Activated naive CD4-positive, alpha-beta T cell treated with anti-CD3 and anti-CD28 coated beads, Interleukin-2, amount 50 U/mL, for 24 hours (primary cell): ENCODE data around the gene C1orf116.

Source experiments
- H3K27ac Mint-ChIP-seq: one replicate; pipeline ENCODE4 v1.8.0; 2021; ENCODE audit warnings: mild to moderate bottlenecking, mixed read lengths
- H3K27me3 Mint-ChIP-seq: one replicate; pipeline ENCODE4 v1.8.0; 2021; ENCODE audit warnings: mixed read lengths
- H3K36me3 Mint-ChIP-seq: one replicate; pipeline ENCODE4 v1.8.0; 2021; ENCODE audit warnings: mixed read lengths
- H3K4me1 Mint-ChIP-seq: one replicate; pipeline ENCODE4 v1.8.0; 2021; ENCODE audit warnings: mixed read lengths
- H3K4me3 Mint-ChIP-seq: one replicate; pipeline ENCODE4 v1.8.0; 2021; ENCODE audit warnings: mild to moderate bottlenecking, mixed read lengths
- H3K9me3 Mint-ChIP-seq: one replicate; pipeline ENCODE4 v1.8.0; 2021; ENCODE audit warnings: mixed read lengths

The C1orf116 gene

GRCh38 chr1:207006914-207007313, 25.6 kb downstream of the C1orf116 start:
- no peak overlapping the region for H3K4me3 Mint-ChIP-seq
- peaks cover 5% of the 10 kb centered on the region for H3K4me1 Mint-ChIP-seq
- no peaks in the 10 kb centered on the region for H3K9me3 Mint-ChIP-seq
- H3K36me3 Mint-ChIP-seq: no peaks in the 10 kb centered on the region
- peaks cover 2% of the 10 kb centered on the region for H3K27me3 Mint-ChIP-seq
- H3K27ac Mint-ChIP-seq: no peak overlapping the region

- peaks cover 2% of the 10 kb centered on the region for H3K27me3 Mint-ChIP-seq
- H3K36me3 Mint-ChIP-seq: no peaks in the 10 kb centered on the region
- H3K4me1 Mint-ChIP-seq: peaks cover 5% of the 10 kb centered on the region
- H3K27ac Mint-ChIP-seq: no peak overlapping the region
- H3K4me3 Mint-ChIP-seq: no peak overlapping the region
- no peaks in the 10 kb centered on the region for H3K9me3 Mint-ChIP-seq
Observed at GRCh38 chr1:207006083-207006482, 26.5 kb downstream of the C1orf116 start.

GRCh38 chr1:207004931-207005830, 27.4 kb downstream of the C1orf116 start:
- Mint-ChIP-seq H3K4me3 (no peak overlapping the region), H3K27ac (no peak overlapping the region), H3K36me3 (no peaks in the 10 kb centered on the region), H3K9me3 (no peaks in the 10 kb centered on the region), H3K27me3 (peaks cover 2% of the 10 kb centered on the region), H3K4me1 (peaks cover 5% of the 10 kb centered on the region)

GRCh38 chr1:207003210-207003609, 29.3 kb downstream of the C1orf116 start:
- H3K9me3 Mint-ChIP-seq: no peaks in the 10 kb centered on the region
- H3K4me3 Mint-ChIP-seq: no peak overlapping the region
- no peak overlapping the region for H3K27ac Mint-ChIP-seq
- peaks cover 5% of the 10 kb centered on the region for H3K4me1 Mint-ChIP-seq
- H3K27me3 Mint-ChIP-seq: peaks cover 2% of the 10 kb centered on the region
- no peaks in the 10 kb centered on the region for H3K36me3 Mint-ChIP-seq

- Mint-ChIP-seq H3K4me3 (no peak overlapping the region), H3K27ac (no peak overlapping the region), H3K9me3 (no peaks in the 10 kb centered on the region)
Observed at GRCh38 chr1:207002724-207003146, 29.8 kb downstream of the C1orf116 start.

GRCh38 chr1:207001492-207002245, 30.9 kb downstream of the C1orf116 start:
- Mint-ChIP-seq H3K27ac (no peak overlapping the region), H3K4me1 (peaks cover 5% of the 10 kb centered on the region), H3K36me3 (no peaks in the 10 kb centered on the region), H3K9me3 (no peaks in the 10 kb centered on the region), H3K27me3 (peaks cover 2% of the 10 kb centered on the region), H3K4me3 (no peak overlapping the region)

More at GRCh38 chr1:207002724-207003146, 29.8 kb downstream of the C1orf116 start:
- H3K4me1 Mint-ChIP-seq: peaks cover 5% of the 10 kb centered on the region
- peaks cover 2% of the 10 kb centered on the region for H3K27me3 Mint-ChIP-seq
- no peaks in the 10 kb centered on the region for H3K36me3 Mint-ChIP-seq

GRCh38 chr1:207000651-207001291, 31.8 kb downstream of the C1orf116 start:
- no peaks in the 10 kb centered on the region for H3K9me3 Mint-ChIP-seq

GRCh38 chr1:206998816-206999215, 33.7 kb downstream of the C1orf116 start:
- H3K4me1 Mint-ChIP-seq: no peaks in the 10 kb centered on the region
- H3K9me3 Mint-ChIP-seq: no peaks in the 10 kb centered on the region
- H3K4me3 Mint-ChIP-seq: no peak overlapping the region
- no peaks in the 10 kb centered on the region for H3K36me3 Mint-ChIP-seq
- peaks cover 2% of the 10 kb centered on the region for H3K27me3 Mint-ChIP-seq
- no peak overlapping the region for H3K27ac Mint-ChIP-seq

More at GRCh38 chr1:207000651-207001291, 31.8 kb downstream of the C1orf116 start:
- H3K36me3 Mint-ChIP-seq: no peaks in the 10 kb centered on the region
- no peak overlapping the region for H3K4me3 Mint-ChIP-seq
- H3K4me1 Mint-ChIP-seq: peaks cover 5% of the 10 kb centered on the region
- H3K27ac Mint-ChIP-seq: no peak overlapping the region
- H3K27me3 Mint-ChIP-seq: peaks cover 2% of the 10 kb centered on the region

GRCh38 chr1:206992790-206993189, 39.8 kb downstream of the C1orf116 start:
- H3K27ac Mint-ChIP-seq: no peak overlapping the region
- no peaks in the 10 kb centered on the region for H3K36me3 Mint-ChIP-seq
- no peaks in the 10 kb centered on the region for H3K9me3 Mint-ChIP-seq
- no peaks in the 10 kb centered on the region for H3K4me1 Mint-ChIP-seq
- H3K4me3 Mint-ChIP-seq: no peak overlapping the region
- peaks cover 9% of the 10 kb centered on the region for H3K27me3 Mint-ChIP-seq

- Mint-ChIP-seq H3K27me3 (peaks cover 7% of the 10 kb centered on the region), H3K27ac (no peak overlapping the region), H3K4me3 (no peak overlapping the region), H3K4me1 (no peaks in the 10 kb centered on the region), H3K36me3 (no peaks in the 10 kb centered on the region), H3K9me3 (no peaks in the 10 kb centered on the region)
Observed at GRCh38 chr1:206987873-206988272, 44.7 kb downstream of the C1orf116 start.

GRCh38 chr1:206986885-206987284, 45.7 kb downstream of the C1orf116 start:
- no peaks in the 10 kb centered on the region for H3K9me3 Mint-ChIP-seq
- no peaks in the 10 kb centered on the region for H3K36me3 Mint-ChIP-seq
- no peak overlapping the region for H3K27ac Mint-ChIP-seq
- no peak overlapping the region for H3K4me3 Mint-ChIP-seq
- H3K27me3 Mint-ChIP-seq: peaks cover 5% of the 10 kb centered on the region
- no peaks in the 10 kb centered on the region for H3K4me1 Mint-ChIP-seq

GRCh38 chr1:206986402-206986801, 46.2 kb downstream of the C1orf116 start:
- no peak overlapping the region for H3K4me3 Mint-ChIP-seq
- H3K9me3 Mint-ChIP-seq: no peaks in the 10 kb centered on the region
- H3K4me1 Mint-ChIP-seq: no peaks in the 10 kb centered on the region
- H3K27me3 Mint-ChIP-seq: peaks cover 5% of the 10 kb centered on the region
- H3K27ac Mint-ChIP-seq: no peak overlapping the region
- H3K36me3 Mint-ChIP-seq: no peaks in the 10 kb centered on the region

- Mint-ChIP-seq H3K27me3 (peaks cover 5% of the 10 kb centered on the region), H3K27ac (no peak overlapping the region), H3K4me3 (no peak overlapping the region)
Observed at GRCh38 chr1:206985162-206985749, 47.3 kb downstream of the C1orf116 start.

GRCh38 chr1:206982216-206982615, 50.3 kb downstream of the C1orf116 start:
- Mint-ChIP-seq H3K4me1 (no peaks in the 10 kb centered on the region), H3K27ac (no peak overlapping the region), H3K36me3 (no peaks in the 10 kb centered on the region), H3K4me3 (no peak overlapping the region), H3K9me3 (no peaks in the 10 kb centered on the region), H3K27me3 (peaks cover 2% of the 10 kb centered on the region)

More at GRCh38 chr1:206985162-206985749, 47.3 kb downstream of the C1orf116 start:
- H3K4me1 Mint-ChIP-seq: no peaks in the 10 kb centered on the region
- no peaks in the 10 kb centered on the region for H3K9me3 Mint-ChIP-seq
- H3K36me3 Mint-ChIP-seq: no peaks in the 10 kb centered on the region

GRCh38 chr1:206979379-206980043, 53.0 kb downstream of the C1orf116 start:
- Mint-ChIP-seq H3K27me3 (peaks cover 2% of the 10 kb centered on the region), H3K4me1 (no peaks in the 10 kb centered on the region), H3K27ac (no peak overlapping the region), H3K36me3 (no peaks in the 10 kb centered on the region), H3K9me3 (no peaks in the 10 kb centered on the region), H3K4me3 (no peak overlapping the region)
